Stimulated activated CD4-positive, alpha-beta T cell treated with anti-CD3 and anti-CD28 coated beads, Interleukin-4, amount 100 ng/mL, for 4 hours (primary cell): ENCODE data around the gene DPYSL4.
"Not testable (repeated sequence)": the region's sequence is repeated elsewhere in the genome, so short reads cannot be mapped to it uniquely, and the experiment has no call there.

Source experiments
- DNase-seq, 2 experiments: peaks; one replicate each; pipeline ENCODE4 v3.0.0-alpha.2; 2020

DPYSL4 gene

DNA sequence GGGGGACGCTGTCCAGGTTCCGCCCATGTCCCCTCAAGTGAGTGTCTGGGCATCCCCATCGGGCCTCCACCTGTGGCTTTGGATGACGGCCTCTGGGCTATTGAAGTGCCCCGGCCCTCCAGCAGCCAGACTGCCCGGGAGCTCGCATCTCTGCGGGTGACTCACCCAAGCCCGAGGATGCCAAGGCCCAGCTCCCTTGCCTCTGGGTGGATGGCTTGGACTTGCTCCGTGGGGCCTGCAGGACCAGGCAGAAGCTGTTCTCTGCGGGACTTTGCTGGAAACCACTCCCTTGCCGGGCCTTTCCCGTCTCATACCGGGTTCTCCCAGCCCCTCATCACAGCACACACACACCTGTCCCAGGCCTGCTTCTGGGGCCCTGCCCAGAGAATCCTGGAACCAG is 22.4 kb downstream of the DPYSL4 start:
- no peak for DNase-seq

DNA sequence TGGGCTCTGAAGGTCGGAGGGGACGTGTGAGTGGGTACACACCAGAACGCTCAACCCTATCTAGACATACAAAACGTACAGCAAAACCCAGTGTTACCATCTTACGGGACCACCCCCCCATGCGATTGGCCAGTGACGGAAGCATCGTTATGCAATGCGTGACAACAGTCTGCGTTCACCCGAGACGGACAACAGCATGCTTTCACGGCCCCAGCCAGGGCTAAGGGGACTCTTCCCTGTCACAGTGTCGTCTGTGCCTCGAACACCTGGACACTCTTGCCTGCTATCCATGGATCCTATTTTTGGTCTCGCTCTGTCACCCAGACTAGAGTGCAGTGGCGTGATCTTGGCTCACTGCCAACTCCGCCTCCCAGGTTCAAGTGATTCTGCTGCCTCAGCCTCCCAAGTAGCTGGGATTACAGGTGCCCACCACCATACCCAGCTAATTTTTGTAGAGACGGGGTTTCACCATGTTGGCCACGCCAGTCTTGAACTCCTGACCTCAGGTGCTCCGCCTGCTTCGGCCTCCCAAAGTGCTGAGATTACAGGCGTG is 23.3 kb downstream of the DPYSL4 start:
- no peak for DNase-seq

DNA sequence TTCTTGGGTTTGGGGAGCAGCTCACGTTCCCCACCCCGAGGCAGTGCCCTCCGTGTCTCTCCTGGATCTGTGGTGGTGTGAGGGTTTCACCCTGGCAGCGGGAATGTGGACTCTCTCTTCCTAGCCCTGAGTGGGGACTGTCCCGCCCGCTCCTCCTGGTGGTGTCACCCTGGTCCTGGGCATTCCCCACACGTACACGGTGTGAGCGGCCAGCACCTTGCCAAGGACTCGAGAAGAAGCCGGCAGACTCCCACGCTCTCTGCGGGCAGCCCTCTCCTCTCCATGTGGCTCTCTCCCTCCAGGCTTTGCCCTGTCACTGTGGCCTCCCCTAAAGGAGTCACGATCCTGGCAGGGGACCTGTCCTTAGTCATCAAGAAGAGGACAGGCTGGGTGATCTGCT is 24.0 kb downstream of the DPYSL4 start:
- no peak for DNase-seq

DNA sequence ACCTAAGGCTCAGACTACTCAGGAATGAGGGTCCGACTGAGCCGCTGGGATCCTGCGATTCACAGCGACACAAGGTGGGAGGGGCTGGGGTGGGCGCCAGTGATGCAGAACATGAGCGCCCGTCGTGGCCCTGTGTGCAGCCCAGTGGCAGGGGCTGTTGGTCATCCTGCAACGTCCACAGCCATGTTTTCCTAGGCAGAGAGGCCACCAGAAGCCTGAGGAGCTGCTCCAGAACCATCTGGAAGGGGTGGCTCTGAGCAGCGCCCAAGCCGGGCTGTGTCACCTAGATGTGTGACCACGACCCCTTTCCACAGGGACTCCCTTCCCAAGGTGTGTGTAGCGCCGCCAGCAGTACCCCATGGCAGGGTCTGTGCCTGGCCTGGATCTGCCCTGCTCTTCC is 24.5 kb downstream of the DPYSL4 start:
- no peak for DNase-seq

DNA sequence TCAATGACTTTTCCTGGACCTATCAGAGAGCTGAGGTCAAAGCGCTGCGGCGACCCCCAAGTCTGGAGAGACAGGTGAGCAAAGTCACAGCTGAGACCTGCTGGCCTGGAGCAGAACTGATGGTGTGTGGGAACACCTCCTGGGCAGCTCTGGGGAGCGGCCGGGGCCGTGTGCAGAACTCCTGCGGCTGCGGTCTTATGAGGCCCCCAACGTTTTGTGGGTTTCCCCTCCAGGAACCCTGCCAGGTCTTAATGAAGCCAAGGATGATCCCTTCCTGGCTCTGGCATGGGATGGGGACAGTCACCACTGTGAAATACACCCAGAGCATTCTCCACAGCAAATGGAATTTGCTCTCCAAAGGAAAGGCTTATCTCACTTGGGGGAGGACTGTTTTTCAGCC is 26.1 kb downstream of the DPYSL4 start:
- DNase-seq = no peak

DNA sequence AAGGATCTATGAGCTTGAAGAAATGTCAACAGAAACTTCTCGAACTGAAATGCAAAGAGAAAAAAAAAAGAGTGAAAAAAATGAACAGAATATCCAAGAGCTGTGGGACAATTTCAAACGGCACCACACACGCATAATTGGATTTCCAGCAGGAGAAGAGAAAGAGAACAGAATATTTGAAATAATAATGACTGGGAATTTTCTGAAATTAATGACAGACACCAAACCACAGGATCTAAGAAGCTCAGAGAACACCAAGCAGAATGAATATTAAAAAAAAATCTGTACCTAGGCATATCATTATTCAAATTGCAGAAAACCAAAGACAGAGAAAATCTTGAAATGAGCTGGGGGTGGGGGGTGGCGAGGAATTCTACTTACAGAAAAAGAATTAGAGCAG is 27.2 kb downstream of the DPYSL4 start:
- no peak for DNase-seq

DNA sequence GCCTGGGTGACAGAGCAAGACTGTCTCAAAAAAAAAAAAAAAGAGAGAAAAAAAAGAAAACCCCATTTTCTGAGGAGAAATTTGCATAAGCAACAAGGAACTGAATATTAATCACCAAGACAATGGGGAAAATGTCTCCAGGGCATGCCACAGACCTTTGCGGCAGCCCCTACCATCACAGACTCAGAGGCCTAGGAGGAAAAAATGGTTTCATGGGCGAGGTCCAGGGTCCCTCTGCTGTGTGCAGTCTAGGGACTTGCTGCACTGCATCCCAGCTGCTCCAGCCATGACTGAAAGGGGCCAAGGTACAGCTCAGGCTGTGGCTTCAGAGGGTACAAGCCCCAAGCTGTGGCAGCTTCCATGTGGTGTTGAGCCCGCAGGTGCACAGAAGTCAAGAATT is 29.7 kb downstream of the DPYSL4 start:
- not testable (repeated sequence) for DNase-seq

DNA sequence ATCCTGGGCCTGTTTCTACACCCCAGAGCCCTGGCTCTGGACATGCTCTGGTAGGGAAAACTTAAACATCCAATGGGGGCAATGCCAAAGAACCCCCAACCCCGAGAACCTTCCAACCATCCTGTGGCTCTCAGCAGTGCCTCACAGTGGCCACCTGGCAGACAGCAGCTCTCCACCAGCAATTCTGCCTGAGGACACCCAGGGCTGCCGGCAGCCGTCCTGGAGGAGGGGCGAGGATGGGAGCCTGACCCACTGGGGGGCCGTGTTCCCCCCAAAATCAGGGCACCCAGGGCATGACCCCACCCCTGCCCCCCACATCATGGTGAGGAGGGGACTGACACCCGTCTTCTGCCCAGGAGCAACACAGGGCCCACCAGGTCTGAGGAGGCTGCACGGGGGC is 32.7 kb downstream of the DPYSL4 start:
- no peak for DNase-seq

DNA sequence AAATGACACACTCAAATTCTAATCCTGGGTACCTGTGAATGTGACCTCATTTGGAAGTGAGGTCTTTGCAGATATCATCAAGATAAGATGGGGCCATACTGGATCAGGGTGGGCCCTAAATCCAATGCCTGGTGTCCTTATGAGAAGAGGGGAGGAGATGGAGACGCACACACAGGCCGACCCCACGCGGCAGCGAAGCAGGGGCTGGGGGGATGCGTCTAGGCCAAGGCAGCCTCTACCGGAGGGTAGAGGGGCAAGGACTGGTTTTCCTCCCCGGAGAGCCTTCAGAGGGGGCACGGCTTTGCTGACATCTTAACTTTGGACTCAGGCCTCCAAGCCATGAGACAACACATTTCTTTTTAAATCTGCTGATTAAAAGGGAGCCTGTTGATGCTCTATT is 33.3 kb downstream of the DPYSL4 start:
- DNase-seq = no peak

DNA sequence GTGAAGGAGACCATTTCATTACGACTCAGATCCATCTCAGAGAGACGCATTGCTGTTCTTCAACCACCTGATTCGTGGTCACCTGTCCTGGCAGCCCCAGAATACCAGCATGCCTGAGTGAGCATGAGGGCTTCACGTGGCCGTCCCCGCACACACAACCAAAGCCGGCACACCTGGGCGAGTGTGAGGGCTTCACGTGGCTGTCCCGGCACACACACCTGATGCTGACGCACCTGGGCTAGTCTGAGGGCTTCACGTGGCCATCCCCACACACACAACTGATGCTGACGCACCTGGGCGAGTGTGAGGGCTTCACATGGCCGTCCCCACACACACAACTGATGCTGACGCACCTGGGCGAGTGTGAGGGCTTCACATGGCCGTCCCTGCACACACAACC is 34.2 kb downstream of the DPYSL4 start:
- DNase-seq = not testable (repeated sequence)

DNA sequence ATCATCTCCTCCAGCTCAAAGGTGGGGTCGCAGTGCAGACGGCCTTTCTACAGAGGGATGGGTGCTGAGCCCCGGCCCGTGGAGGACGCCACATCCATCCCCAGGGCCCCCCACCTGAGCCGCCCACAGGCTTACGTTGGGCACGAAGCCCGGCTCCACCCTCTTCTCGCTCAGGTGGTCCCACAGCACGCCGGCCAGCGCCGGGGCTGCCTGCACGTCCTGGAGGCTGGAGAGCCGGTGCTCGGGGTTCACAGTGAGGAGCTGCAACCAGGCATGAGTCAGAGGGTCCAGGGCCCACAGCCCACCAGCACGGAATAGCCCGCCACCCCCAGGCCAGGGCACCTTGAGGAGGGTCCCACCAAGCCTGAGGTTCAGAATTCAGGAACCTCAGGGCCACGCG is 36.0 kb downstream of the DPYSL4 start:
- DNase-seq = no peak

DNA sequence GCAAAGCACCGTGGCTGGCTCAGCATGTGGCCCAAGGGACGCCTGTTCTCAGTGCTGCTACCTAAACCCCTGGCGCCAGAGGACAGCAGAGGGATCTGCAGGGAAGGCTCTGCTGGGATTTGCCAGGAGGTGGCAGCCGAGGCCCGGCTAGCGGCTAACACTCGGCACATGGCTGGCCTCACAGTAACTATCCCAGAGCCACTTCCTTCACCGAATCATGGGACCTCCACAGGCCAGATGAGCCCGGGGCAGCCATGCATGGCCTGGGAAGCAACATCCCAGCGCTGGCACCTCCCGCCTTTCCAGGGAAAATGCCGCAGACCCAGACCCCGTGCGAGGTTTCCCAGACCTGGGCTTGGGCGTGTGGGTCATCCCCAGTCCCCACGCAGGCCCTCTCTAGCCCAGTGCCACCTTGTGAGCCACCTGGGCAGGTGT is 36.4 kb downstream of the DPYSL4 start:
- DNase-seq = peak; percentile 60 to 61

DNA sequence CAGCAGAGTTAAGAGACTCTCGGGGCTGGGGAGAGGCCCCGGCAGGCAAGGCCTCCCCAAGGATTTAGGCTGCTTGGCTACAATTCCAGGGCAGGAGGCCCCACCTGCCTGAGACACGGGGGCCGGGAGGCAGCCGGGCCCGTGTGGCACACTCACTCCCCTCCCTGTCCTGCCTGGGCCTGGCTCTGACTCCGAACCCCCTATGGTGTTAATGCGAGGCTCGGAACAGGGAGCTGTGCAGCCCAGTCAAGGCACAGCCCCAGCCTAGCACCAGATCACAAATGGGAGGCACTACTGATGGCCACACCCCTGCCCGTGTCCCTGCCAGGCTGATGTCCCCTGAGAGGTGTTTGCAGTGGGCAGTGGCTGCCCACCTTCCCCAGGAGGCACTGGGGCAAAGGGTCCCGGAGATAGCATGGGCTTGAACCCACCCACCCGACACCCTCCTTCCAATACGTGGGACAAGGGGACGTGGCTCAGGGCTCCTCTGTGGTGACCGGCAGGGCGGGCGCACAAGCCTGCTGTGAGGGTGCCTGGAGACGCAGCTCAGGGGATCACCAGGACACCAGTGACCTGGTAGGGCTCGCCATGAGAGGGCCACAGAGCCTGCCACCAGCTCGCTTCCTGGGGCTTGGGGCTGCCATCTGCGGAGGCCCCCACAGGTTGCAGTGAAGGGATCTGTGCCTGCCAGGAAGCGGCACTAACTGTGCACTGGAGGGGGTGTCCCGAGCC is 37.0 kb downstream of the DPYSL4 start:
- no peak for DNase-seq

DNA sequence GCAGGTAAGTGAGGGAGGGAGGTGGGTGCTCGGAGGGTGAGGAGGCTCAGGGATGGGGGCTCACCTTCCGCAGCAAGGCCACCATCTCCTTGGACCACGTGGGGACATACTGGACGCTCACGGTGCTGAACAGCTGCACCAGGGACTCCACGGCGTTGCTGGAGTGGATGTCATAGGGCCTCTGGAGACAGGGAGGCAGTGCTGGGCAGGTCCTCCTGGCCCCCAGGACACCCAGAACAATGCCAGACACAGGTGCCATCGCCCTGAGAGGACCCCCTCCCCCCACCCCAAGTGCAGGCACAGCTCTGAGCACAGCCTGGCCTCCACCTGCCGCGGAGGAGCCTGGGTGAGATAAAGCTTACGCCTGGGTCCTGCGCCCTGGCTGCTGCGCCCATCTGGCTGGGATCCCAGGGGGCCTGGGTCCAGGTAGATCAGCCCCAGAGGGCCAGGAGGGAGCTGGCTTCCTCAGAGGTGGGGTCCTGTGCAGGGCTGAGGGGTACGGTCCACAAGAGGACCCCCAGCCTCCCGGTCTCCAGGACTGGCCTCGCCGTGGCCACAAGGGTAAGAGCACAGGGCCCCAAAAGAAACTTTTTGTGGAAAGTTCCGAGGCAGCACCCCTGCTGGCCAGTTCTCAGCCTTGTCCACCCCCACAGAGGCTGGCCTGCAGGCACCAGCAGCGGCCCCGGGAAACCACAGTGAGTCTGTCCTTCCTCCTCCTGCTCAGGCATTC is 37.8 kb downstream of the DPYSL4 start:
- DNase-seq = no peak

DNA sequence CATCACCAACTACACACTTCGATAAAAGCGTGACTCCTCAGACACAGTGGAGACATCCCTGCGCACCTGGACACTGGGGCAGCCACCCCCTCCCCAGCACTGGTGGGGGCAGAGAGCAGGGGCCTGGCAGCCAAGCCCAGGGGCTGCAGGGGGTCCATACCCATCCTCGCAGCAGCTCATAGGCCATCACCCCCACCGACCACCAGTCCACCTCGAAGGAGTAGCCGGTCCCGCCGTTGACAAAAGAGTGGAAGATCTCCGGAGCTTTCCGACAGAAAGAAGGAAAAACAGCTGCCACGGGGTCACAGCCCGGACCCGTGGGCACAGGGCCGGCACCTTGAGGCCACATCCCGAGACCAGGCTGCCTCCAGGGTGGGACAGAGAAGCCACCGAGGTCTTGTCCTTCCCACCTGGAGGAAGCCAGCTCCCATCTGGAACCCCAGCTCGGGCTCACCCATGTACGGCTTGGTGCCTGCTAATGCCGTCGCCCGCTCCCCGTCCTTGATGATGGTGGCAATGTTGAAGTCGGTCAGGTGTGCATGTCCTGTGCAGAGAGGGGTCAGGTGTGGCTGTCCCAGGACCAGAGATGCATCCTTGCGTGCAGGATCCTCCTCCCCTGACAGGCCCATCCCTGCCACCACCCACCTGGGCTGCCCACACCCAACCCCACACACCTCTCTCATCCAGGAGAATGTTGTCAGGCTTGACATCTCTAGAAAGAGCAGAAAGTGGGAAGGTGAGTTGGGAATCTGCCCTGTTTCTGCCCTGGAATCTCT is 38.5 kb downstream of the DPYSL4 start:
- DNase-seq = no peak

DNA sequence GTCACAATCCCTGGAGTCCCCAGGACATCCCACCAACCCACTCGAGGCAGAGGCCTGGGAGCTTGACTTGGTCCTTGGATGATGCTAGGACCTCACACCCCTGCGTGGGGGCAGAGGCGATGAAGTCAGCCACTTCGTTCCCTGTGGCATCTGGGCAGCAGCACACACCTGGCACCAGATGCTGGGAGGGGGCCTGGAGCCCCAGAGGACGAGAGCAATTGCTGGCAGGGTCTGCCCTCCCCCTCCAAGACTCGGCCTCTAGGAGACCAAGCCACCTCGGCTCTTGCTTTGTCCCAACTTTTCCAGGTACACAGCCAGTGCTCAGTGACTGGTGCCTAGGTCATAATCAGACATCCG is 39.1 kb downstream of the DPYSL4 start:
- DNase-seq = no peak

DNA sequence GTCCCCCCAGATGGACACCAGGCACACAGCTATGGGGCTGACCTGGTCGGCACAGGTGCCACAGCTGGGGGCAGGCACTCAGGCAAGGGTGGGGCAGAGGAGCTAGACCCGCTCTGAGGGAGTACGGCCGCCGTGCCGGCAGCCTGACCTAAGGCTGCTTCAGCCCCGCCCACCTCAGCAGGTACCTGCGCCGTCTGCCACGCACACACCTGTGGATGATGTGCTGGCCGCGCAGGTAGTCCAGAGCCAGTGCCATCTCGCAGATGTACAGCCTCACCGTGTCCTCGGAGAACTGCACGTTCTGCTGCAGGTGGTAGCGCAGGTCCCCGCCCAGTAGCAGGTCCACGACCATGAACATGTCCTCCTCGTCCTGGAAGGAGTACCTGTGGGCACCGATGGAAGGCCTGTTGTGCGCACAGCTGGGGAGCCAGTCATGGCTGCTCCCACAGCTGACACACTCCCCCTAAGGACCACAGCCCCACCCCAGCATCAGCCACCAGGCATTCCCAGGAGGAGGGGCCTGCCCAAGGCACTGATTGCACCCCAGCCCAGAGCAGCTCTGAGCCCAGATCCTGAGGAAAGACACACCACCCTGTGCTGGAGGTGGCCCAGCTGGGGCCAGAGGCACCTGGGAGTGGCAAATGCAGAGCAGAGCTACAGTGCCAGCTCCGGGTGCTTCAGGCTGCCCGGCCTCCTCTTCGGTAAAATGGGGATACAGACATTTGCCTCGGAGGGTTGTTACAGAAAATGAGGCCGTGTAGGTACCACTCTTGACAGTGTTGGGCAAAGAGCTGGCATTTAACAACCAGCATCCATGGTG is 40.0 kb downstream of the DPYSL4 start:
- DNase-seq = no peak

DNA sequence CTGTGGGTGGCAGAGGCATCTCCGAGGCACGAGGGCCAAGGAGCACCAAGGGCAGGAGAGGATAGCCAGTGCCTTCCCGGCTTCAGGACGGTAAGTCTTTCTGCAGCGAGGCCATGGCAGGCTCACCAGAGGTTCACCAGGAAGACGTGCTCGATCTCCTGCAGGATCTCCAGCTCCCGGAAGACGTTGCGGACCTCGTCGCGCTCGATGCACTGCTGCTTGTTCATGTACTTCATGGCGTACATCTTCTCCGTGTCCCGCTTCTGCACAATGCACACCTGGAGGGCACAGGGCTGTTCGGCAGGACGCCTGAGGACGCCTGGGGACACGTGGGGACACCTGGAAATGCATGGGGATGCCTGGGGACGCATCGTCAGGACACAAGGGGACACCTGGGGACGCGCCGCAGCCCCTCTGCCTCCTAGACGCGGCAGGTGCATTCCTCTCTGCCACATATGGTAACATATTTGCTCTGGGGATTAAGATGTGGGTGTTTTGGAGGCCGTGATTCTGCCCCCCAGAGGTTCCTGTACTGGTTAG is 41.2 kb downstream of the DPYSL4 start:
- DNase-seq = no peak

DNA sequence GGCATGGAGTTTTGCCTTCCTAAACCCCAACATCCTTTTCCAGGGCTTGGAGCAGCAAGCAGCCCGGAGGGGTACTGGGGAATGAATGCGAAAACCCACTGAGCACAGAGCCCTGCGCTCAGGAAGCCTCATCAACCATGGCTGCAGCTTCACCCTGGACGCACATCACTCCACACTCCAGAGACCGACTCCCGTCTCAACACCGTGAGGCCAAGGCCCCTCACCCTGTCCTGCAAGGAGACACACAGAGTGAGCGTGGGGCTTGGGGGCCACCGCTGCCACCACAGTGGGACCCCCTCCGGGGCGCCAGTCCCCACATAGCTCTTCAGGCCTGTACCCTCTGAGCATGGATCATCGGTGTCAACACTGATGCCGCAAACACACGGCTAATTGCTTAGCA is 41.9 kb downstream of the DPYSL4 start:
- no peak for DNase-seq

DNA sequence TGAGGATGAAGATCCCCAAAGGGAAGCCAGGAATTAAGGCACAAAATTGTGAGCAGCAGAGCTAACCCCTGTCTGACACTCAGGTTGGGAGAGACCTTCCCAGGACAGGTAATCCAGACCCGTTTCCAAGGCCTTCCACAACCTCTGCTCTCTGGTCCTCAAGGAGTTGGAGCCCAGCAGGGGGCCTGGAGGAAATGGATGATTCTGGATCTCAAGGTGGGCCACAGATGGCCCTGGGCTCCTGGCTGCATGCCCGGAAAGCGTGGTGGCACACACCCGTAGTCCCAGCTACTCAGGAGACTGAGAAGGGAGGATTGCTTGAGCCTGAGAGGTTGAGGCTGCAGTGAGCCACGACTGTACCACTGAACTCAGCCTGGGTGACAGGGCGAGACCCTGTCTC is 42.3 kb downstream of the DPYSL4 start:
- no peak for DNase-seq

DNA sequence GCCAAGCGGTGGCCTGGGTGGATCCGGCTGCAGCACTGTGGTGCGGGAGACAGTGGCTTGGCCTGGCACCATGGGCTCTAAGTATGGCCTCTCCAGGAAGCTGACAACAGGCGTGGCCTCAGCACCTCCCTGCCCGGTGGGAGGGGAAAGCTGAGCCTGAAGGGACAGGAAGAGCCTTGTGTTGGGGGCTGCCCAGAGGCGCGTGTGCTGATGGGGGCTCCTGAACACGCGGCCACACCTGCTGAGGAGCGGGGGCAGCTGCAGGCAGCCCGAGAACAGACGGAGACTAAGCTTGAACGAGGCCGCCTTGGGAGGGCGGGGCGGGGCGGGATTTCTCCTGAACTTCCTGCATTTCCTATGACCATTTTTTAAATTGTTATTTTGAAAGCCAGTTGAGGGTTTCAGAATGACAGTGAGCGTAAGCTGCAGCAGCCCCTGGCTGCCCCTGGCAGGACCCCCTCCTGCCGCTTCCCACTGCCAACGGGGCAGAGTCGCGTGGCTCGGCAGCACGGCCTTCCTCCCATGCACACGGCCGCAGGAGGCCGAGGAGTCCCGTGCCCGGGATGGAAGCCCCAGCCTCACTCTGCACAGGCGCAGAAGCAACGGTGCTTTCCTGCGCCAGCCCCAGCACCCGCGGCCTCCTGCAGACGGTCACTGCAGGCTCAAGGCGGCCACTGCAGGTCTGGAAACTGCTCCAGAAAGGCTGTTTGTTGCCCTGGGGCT is 43.2 kb downstream of the DPYSL4 start:
- DNase-seq = peak in 1 of 2 experiments; percentile 24
